Measurements from ENCODE around the gene EGFR.

Gene EGFR

GRCh38 chr7:55189878-55190436, 171.1 kb downstream of the EGFR start:
- no peak for DNase-seq (ENCODE audit: low read depth in 2 of 2)

GRCh38 chr7:55190511-55191160, 171.8 kb downstream of the EGFR start:
- DNase-seq (ENCODE audit: low read depth in 2 of 2), result no peak

DNA sequence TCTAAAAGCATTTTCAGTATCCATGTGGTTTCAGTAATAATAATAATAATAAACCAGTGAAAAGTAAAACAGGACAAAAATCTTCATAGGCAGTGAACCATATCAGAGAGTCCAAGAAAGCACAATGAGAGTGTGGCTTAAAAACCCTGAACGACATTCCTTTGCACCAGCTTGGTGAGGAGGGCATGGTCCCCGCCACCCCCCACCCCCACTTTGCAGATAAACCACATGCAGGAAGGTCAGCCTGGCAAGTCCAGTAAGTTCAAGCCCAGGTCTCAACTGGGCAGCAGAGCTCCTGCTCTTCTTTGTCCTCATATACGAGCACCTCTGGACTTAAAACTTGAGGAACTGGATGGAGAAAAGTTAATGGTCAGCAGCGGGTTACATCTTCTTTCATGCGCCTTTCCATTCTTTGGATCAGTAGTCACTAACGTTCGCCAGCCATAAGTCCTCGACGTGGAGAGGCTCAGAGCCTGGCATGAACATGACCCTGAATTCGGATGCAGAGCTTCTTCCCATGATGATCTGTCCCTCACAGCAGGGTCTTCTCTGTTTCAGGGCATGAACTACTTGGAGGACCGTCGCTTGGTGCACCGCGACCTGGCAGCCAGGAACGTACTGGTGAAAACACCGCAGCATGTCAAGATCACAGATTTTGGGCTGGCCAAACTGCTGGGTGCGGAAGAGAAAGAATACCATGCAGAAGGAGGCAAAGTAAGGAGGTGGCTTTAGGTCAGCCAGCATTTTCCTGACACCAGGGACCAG, 172.5 kb downstream of the EGFR start:
- no peak for DNase-seq (ENCODE audit: low read depth in 2 of 2)

- no peak for DNase-seq (ENCODE audit: low read depth in 2 of 2)
Measured at GRCh38 chr7:55191926-55192692, 173.3 kb downstream of the EGFR start.

- DNase-seq (ENCODE audit: low read depth in 2 of 2), result peak; percentile 86 to 88
Measured at GRCh38 chr7:55192723-55193122, 173.9 kb downstream of the EGFR start.

GRCh38 chr7:55193245-55193644, 174.4 kb downstream of the EGFR start:
- no peak for DNase-seq (ENCODE audit: low read depth in 2 of 2)

GRCh38 chr7:55194522-55194921, 175.7 kb downstream of the EGFR start:
- no peak for DNase-seq (ENCODE audit: low read depth in 2 of 2)

DNA sequence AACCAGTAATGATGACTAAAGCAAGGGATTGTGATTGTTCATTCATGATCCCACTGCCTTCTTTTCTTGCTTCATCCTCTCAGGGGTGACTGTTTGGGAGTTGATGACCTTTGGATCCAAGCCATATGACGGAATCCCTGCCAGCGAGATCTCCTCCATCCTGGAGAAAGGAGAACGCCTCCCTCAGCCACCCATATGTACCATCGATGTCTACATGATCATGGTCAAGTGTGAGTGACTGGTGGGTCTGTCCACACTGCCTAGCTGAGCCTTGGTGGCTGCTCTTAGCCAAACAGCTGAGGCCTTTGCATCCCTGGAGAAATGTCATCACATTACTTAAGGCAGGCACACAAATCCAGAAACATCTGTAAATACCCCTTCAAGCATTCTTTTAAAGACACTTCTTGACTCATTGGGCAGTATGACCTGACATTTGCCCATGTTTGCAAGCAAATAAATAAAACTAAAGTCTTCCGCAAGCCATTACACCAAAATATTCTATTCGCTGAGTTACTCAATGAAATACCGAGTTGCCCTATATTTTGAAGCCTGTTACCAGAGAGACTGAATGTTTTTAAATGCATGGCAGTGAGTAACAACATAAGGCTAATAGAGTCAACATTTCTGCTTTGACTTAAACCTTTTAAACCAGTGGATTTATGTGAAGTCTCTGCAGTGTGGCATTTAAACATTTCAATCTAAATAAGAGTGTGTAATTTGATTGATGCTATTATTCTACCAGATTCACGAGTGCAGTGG, 180.0 kb downstream of the EGFR start:
- DNase-seq (ENCODE audit: low read depth in 2 of 2), result no peak

DNA sequence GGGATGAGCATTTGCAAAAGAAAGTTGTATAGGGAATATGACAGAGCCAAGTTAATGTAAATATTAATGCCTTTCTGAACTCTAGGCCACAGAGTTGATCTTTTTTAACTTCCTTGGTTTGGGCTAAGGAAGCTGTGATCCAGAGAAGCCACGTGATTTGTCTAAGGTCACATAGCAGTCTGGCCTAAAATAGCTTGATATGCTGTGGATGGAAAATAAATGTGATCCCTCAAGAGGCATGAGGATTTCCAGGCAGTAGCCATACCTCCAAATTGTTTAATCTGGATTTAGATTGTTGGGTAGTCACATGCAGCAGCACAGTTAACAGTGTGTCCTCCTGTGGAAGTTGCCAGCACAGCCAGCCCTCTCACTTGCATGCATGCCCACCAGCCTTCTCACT, 180.6 kb downstream of the EGFR start:
- DNase-seq (ENCODE audit: low read depth in 2 of 2), result no peak

DNA sequence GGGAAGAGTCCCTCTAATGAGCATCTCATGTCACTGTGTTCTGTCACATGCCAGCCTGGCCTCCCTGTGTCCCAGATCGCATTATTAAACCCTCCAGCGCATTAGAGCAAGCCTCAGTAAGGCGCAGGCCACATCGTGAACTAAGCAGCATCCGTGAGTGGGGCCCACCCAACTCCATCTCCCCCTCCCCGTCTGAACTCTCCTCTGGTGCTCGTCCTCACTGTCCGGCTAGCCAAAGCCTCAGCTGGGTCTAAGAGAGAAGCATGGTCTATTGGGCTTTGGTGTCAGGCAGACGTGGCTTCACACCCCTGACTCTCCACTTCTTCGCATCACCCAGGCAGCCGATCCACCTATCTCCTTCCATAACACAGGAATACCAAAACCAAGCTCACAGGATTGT, 181.6 kb downstream of the EGFR start:
- no peak for DNase-seq (ENCODE audit: low read depth in 2 of 2)

DNA sequence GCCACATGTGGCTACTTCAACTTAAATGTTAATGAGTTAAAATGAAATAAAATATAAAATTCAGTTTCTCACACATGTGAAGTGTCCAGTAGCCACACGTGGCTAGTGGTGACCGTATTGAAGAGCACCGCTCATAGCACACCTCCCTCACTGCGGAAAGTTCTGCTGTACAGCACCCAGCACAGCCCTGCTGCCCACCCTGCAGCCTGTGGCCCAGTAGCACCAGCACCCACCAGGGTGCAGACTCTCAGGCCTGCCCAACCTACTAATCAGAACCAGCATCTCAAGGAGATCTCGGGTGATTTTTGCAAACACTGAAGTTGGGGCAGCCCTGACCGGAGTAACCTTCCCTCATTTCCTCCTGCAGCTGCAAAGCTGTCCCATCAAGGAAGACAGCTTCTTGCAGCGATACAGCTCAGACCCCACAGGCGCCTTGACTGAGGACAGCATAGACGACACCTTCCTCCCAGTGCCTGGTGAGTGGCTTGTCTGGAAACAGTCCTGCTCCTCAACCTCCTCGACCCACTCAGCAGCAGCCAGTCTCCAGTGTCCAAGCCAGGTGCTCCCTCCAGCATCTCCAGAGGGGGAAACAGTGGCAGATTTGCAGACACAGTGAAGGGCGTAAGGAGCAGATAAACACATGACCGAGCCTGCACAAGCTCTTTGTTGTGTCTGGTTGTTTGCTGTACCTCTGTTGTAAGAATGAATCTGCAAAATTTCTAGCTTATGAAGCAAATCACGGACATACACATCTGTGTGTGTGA, 183.5 kb downstream of the EGFR start:
- DNase-seq (ENCODE audit: low read depth in 2 of 2), result no peak

DNA sequence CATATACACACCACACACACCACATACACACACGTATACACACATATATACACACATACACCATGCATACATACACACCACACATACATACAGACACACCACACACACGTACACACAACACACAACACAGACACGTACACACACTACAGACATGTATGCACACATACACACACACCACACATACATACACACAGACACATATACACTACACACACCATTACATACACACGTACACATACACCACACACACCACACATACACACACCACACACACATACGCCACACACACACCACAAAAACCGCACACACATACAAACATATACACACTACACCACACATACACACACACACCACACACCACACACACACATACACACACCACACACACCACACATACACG, 184.5 kb downstream of the EGFR start:
- DNase-seq (ENCODE audit: low read depth in 2 of 2), result no peak

DNA sequence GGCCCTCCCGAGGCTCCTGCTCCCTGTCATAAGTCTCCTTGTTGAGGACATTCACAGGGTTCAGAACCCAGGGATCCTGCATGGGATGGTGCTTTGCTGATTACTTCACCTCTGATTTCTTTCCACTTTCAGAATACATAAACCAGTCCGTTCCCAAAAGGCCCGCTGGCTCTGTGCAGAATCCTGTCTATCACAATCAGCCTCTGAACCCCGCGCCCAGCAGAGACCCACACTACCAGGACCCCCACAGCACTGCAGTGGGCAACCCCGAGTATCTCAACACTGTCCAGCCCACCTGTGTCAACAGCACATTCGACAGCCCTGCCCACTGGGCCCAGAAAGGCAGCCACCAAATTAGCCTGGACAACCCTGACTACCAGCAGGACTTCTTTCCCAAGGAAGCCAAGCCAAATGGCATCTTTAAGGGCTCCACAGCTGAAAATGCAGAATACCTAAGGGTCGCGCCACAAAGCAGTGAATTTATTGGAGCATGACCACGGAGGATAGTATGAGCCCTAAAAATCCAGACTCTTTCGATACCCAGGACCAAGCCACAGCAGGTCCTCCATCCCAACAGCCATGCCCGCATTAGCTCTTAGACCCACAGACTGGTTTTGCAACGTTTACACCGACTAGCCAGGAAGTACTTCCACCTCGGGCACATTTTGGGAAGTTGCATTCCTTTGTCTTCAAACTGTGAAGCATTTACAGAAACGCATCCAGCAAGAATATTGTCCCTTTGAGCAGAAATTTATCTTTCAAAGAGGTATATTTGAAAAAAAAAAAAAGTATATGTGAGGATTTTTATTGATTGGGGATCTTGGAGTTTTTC, 186.5 kb downstream of the EGFR start:
- DNase-seq (ENCODE audit: low read depth in 2 of 2), result no peak

DNA sequence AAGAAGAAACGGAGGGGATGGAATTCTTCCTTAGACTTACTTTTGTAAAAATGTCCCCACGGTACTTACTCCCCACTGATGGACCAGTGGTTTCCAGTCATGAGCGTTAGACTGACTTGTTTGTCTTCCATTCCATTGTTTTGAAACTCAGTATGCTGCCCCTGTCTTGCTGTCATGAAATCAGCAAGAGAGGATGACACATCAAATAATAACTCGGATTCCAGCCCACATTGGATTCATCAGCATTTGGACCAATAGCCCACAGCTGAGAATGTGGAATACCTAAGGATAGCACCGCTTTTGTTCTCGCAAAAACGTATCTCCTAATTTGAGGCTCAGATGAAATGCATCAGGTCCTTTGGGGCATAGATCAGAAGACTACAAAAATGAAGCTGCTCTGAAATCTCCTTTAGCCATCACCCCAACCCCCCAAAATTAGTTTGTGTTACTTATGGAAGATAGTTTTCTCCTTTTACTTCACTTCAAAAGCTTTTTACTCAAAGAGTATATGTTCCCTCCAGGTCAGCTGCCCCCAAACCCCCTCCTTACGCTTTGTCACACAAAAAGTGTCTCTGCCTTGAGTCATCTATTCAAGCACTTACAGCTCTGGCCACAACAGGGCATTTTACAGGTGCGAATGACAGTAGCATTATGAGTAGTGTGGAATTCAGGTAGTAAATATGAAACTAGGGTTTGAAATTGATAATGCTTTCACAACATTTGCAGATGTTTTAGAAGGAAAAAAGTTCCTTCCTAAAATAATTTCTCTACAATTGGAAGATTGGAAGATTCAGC, 187.6 kb downstream of the EGFR start:
- no peak for DNase-seq (ENCODE audit: low read depth in 2 of 2)

GRCh38 chr7:55207436-55208125, 188.8 kb downstream of the EGFR start:
- no peak for DNase-seq (ENCODE audit: low read depth in 2 of 2)

- no peak for DNase-seq (ENCODE audit: low read depth in 2 of 2)
Measured at GRCh38 chr7:55209366-55209765, 190.5 kb downstream of the EGFR start.

GRCh38 chr7:55210176-55210575, 191.4 kb downstream of the EGFR start:
- no peak for DNase-seq (ENCODE audit: low read depth in 2 of 2)

DNA sequence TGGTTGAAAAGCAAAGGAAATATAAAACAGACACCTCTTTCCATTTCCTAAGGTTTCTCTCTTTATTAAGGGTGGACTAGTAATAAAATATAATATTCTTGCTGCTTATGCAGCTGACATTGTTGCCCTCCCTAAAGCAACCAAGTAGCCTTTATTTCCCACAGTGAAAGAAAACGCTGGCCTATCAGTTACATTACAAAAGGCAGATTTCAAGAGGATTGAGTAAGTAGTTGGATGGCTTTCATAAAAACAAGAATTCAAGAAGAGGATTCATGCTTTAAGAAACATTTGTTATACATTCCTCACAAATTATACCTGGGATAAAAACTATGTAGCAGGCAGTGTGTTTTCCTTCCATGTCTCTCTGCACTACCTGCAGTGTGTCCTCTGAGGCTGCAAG, 191.9 kb downstream of the EGFR start:
- DNase-seq (ENCODE audit: low read depth in 2 of 2), result no peak

DNA sequence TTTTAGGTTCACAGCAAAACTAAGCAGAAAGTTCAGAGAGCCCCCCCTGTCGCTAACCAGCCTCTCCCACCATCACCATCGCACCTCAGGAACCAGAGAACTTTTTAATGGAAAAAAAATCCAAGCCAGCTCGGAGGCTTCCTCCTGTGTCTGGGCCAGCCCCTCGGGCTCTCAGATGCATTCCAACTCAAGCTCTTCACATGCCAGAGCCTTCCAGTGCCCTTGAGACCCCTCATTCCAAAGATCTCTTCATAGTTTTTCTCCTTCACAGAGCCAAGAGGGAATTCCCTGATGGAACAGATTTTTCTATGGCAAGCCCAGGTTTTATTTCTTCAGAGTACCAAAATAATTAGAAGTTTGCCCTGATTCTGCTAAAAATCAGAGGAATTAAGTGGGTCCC, 192.9 kb downstream of the EGFR start:
- DNase-seq (ENCODE audit: low read depth in 2 of 2), result no peak
